ENCODE data around the gene FRMD6. TPM values are rescaled to one million over a fixed set of nuclear protein-coding genes. Genes with fewer than 3 reads are reported as not detected.

Gene FRMD6
- total RNA-seq, 4 donors from 2014 or later: 13.5 to 25.7 (median 19.3) TPM

- ATAC-seq (ENCODE audit: low FRiP score) (no peak), DNase-seq (ENCODE audit: low spot score) (no peak)
- no peak for TF ChIP-seq CTCF (IDR thresholded peaks at IDR 0.05)
Observed at GRCh38 chr14:51715250-51715649, 63.5 kb downstream of the FRMD6 start.

GRCh38 chr14:51715742-51716141 is 64.0 kb downstream of the FRMD6 start:
- no peak for DNase-seq (ENCODE audit: low spot score)
- no peak for TF ChIP-seq CTCF (IDR thresholded peaks at IDR 0.05)
- no peak for ATAC-seq (ENCODE audit: low FRiP score)

- TF ChIP-seq CTCF (IDR thresholded peaks at IDR 0.05): no peak
- no peak for DNase-seq (ENCODE audit: low spot score)
- ATAC-seq (ENCODE audit: low FRiP score): no peak
Observed at GRCh38 chr14:51716610-51717009, 64.9 kb downstream of the FRMD6 start.

GRCh38 chr14:51717766-51718165 is 66.1 kb downstream of the FRMD6 start:
- no peak for DNase-seq (ENCODE audit: low spot score)
- no peak for TF ChIP-seq CTCF (IDR thresholded peaks at IDR 0.05)
- no peak for ATAC-seq (ENCODE audit: low FRiP score)

- DNase-seq (ENCODE audit: low spot score) (no peak), ATAC-seq (ENCODE audit: low FRiP score) (no peak)
- no peak for TF ChIP-seq CTCF (IDR thresholded peaks at IDR 0.05)
Observed at GRCh38 chr14:51719955-51720354, 68.2 kb downstream of the FRMD6 start.

GRCh38 chr14:51723990-51724389 is 72.3 kb downstream of the FRMD6 start:
- DNase-seq (ENCODE audit: low spot score) (no peak), ATAC-seq (ENCODE audit: low FRiP score) (no peak)
- TF ChIP-seq CTCF (IDR thresholded peaks at IDR 0.05): no peak

- no peak for ATAC-seq (ENCODE audit: low FRiP score)
- TF ChIP-seq CTCF (IDR thresholded peaks at IDR 0.05): no peak
- no peak for DNase-seq (ENCODE audit: low spot score)
Observed at GRCh38 chr14:51724650-51725049, 72.9 kb downstream of the FRMD6 start.
